SH-SY5Y (cell line): ENCODE data around the gene OPCML.

ENCODE experiments used
- GATA2 ChIP-seq: IDR thresholded peaks from 2 replicates; pipeline ENCODE4 v1.6.1; 2011; ENCODE audit warnings: mild to moderate bottlenecking, low read depth, low read length
- GATA3 ChIP-seq: IDR thresholded peaks from 2 replicates; pipeline ENCODE4 v1.6.1; 2011; ENCODE audit warnings: low read depth, mild to moderate bottlenecking, low read length, moderate library complexity

The OPCML gene

DNA sequence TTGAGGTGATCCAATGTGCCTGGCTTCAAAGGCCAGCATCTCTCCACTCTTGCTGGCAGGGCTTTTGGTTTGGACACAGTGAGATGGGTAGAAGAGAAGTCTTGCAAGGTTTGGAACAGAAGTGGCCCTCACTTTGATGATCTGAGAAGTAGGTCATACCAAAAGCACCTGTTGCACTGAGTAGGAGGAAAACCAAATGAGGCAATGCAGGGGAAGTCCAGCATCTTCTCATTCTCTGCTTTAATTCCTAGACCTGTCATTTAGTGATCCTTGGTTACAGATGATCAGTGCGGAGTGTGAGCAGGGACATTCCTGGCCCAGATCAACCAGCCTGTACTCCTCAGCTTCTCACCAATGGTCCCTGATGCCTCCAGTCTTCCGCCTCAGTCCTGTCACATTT, 990.5 kb downstream of the OPCML start:
- TF ChIP-seq GATA3, result no peak

DNA sequence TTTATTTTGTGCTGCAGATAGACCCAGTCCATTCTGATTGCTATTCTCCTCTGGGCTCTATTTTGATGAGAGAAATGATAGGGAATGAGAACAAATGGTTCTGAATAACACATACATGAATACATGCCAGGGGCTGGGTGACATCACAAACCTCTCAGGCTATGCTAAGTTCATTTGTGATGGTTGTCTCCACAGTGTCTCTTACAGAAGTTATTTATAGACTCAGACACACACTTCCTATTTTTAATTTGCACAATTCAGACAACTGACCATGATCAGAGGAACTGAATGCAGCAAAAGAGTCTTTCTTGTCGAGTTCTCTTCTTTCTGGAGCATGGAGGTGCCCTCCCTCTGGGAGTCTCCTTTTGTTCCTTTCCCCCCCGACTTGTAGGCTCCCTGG, 991.7 kb downstream of the OPCML start:
- TF ChIP-seq GATA2 (no peak), GATA3 (no peak)

GRCh38 chr11:132539590-132540368, 992.5 kb downstream of the OPCML start:
- TF ChIP-seq GATA2, result no peak
- no peak for TF ChIP-seq GATA3

DNA sequence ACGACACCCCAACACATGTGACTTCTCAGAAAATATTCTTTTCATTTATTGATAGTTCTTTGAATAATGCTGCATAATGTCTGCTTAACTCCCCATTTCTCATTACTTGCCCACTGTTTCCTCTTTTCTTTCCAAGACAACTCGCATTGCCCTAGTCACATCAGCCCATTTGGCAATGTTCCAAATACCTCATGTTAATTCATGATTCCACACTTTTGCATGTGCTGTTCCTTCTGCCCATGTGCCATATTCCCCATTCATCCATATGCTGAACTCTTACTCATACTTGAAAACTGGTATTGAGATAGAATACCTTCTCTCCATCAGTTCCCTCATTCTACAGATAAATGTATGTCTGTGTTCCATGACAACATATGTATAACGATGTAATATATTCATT, 993.7 kb downstream of the OPCML start:
- no peak for TF ChIP-seq GATA2
- TF ChIP-seq GATA3, result no peak

DNA sequence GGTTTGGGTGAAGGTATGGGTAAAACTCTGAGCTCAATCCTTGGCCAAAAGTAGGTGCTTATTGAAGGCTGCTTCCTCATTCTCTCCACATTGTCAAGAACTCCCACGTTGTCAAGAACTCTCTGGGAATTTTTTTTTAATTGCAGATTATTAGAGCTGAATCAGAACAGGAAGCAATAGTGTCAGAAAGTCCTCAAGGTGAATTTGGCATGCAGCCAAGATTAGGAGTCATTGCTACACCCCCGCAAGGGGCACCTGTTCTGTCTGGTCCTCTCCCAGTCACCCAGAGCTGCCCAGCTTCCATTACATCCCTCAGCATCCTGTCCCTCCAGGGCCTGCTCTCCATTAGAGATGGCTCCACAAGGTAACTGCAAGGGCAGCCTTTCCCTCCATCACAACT, 996.5 kb downstream of the OPCML start:
- no peak for TF ChIP-seq GATA2

- TF ChIP-seq GATA3 (no peak), GATA2 (no peak)
Measured at GRCh38 chr11:132531921-132532320, 1000.4 kb downstream of the OPCML start.

DNA sequence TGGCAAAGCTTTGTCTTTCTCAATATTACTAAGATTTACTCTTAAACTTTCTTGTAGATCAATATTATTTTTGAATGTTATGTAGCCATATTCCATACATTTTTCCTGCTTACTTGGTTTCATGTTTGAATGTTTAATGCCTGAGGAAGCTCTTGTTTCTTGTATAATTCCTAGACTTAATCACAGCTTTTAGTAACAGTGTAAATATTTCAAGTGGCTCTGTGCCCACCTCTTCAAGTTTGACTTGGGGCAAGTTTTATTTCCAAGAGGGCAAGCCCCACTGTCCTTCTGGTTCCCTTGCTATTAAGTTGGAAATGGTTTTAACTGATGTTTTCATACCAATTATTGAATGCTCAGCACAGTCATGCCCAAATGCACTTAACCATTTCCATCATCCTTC, 1004.1 kb downstream of the OPCML start:
- TF ChIP-seq GATA2, result no peak
- no peak for TF ChIP-seq GATA3

GRCh38 chr11:132523929-132524328, 1008.4 kb downstream of the OPCML start:
- TF ChIP-seq GATA2 (no peak), GATA3 (no peak)

- no peak for TF ChIP-seq GATA3
- no peak for TF ChIP-seq GATA2
Measured at GRCh38 chr11:132520199-132520598, 1012.1 kb downstream of the OPCML start.

DNA sequence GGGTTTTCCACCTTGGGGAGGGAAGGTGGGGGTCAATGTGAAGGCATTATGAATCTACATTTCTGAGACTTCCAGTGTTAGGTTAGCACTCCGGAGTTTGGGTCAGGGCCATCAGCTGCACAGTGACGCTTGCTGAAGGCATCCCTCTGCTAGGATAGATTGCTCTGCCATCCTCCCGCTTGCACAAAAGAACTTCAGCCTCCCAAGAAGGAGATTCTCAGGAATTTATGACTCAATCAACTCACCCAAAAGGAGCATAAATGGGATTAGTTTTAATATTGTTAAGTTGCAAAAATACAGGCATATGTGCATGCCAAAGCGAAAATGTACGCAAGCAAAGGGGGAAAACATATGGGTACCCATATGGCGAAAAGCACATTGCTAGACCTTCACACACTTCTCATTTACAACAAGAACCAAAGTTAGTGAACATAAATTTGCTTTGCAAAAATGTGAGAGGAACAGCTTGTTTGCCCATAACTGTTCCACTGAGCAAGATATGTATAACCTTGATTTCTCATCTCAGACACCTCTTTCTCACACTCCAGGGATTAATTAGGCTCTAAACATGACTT, 1013.0 kb downstream of the OPCML start:
- TF ChIP-seq GATA2, result no peak

- no peak for TF ChIP-seq GATA3
- no peak for TF ChIP-seq GATA2
Measured at GRCh38 chr11:132504501-132505041, 1027.7 kb downstream of the OPCML start.

GRCh38 chr11:132501356-132501755, 1030.9 kb downstream of the OPCML start:
- TF ChIP-seq GATA3, result no peak
- no peak for TF ChIP-seq GATA2

- TF ChIP-seq GATA2 (no peak), GATA3 (no peak)
Measured at GRCh38 chr11:132499661-132500060, 1032.6 kb downstream of the OPCML start.

- TF ChIP-seq GATA2 (no peak), GATA3 (no peak)
Measured at GRCh38 chr11:132496341-132496740, 1036.0 kb downstream of the OPCML start.

DNA sequence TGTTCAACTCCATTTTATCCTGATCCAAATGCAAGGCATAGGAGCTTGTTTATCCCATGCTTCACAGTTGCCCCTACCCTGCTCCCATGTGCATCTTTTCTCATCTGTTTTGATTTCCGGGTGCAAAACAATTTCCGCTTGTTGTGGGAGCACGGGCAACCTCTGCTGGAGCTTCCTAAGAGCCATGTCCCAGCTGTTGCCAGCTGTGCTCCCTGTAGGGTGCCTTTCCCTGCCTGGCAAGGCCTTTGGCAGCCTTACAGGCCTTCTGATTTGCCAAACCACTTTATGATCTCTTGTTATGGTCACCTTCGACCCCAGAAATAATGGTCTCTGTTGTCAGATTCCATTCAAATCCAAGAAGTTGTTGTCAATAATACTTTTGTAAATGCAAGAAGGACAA, 1038.5 kb downstream of the OPCML start:
- TF ChIP-seq GATA3 (no peak), GATA2 (no peak)
